ENCODE measurements around the gene CFAP57. TPM values are rescaled to one million over a fixed set of nuclear protein-coding genes. Genes with fewer than 3 reads are reported as not detected.

Gene CFAP57
- total and polyA plus RNA-seq, 8 donors, result 0.73 to 5.8 (median 3.5) TPM

DNA sequence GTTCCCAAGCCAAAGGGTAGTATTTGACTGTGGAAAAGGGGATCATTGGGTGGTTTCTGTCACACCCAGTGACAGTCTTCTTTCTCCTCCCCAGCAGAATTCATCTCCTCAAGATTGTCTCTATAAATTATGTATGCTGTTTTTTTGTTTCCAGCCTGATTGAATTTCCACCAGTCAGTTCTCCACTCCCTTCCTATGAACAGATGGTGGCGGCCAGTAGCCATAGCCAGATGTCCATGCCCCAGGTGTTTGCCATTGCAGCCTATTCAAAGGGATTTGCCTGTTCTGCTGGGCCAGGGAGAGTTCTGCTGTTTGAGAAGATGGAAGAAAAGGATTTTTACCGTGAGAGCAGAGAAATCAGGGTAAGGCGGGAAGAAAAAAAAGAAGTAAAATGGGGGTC, 12.9 kb downstream of the CFAP57 start:
- intact Hi-C loops (cut with DNase I), result no loop called here

DNA sequence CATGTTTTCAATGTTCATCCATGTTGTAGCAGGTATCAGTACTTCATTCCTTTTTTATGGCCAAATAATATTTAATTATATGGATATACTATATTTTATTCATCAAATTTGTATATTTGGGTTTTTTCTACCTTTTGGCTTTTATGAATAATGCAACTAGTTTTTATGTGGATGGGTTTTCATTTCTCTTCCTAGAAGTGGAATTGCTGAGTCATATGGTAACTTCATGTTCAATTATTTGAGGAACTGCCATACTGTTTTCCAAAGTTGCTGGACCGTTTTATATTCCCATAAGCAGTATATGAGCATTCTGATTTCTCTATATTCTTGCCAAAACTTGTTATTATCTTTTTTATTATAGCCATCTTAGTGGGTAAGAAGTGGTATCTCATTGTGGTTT, 16.0 kb downstream of the CFAP57 start:
- H3K4me3 ChIP-seq, result no peak overlapping the region
- no peaks in the 10 kb centered on the region for H3K27me3 ChIP-seq
- DNase-seq, result no peak
- intact Hi-C loops (cut with DNase I), result no loop called here
- peaks cover 0 to 13% of the 10 kb centered on the region in 2 donors for H3K9me3 ChIP-seq
- H3K36me3 ChIP-seq, result no peaks in the 10 kb centered on the region
- no peak overlapping the region for H3K27ac ChIP-seq
- no peak for ATAC-seq
- no peaks in the 10 kb centered on the region for H3K4me1 ChIP-seq
- TF ChIP-seq, protein P1, sequence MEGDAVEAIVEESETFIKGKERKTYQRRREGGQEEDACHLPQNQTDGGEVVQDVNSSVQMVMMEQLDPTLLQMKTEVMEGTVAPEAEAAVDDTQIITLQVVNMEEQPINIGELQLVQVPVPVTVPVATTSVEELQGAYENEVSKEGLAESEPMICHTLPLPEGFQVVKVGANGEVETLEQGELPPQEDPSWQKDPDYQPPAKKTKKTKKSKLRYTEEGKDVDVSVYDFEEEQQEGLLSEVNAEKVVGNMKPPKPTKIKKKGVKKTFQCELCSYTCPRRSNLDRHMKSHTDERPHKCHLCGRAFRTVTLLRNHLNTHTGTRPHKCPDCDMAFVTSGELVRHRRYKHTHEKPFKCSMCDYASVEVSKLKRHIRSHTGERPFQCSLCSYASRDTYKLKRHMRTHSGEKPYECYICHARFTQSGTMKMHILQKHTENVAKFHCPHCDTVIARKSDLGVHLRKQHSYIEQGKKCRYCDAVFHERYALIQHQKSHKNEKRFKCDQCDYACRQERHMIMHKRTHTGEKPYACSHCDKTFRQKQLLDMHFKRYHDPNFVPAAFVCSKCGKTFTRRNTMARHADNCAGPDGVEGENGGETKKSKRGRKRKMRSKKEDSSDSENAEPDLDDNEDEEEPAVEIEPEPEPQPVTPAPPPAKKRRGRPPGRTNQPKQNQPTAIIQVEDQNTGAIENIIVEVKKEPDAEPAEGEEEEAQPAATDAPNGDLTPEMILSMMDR (IDR thresholded peaks at IDR 0.05), result no peak

More for the DNA sequence above, 12.9 kb downstream of the CFAP57 start:
- Histone ChIP-seq H3K4me3 (no peak overlapping the region), H3K9me3 (peaks cover 0 to 3% of the 10 kb centered on the region in 2 donors), H3K4me1 (no peaks in the 10 kb centered on the region), H3K27me3 (no peaks in the 10 kb centered on the region), H3K36me3 (no peaks in the 10 kb centered on the region), H3K27ac (no peak overlapping the region)
- DNase-seq (no peak), ATAC-seq (no peak)
- TF ChIP-seq, protein P1 (IDR thresholded peaks at IDR 0.05), result no peak

DNA sequence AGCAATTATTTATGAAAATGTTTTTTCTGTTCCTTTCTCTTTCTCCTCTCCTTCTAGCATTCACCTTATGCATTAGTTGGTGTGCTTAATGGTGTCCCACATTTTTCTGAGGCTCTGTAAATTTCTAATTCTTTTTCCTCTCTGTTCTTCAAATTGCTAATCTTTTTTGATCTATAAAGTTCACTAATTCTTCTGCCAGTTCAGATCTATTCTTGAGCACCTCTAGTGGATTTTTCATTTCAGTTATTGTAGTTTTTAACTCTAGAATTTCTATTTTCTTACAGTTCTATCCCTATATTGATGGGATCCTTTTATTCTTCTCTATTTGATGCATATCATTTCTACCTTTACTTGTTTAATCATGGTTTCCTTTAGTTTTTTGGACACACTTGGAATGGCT, 22.4 kb downstream of the CFAP57 start:
- H3K36me3 ChIP-seq, result no peaks in the 10 kb centered on the region
- H3K9me3 ChIP-seq, result peaks cover 0 to 16% of the 10 kb centered on the region in 2 donors
- no peaks in the 10 kb centered on the region for H3K4me1 ChIP-seq
- no peaks in the 10 kb centered on the region for H3K27me3 ChIP-seq
- DNase-seq (no peak), ATAC-seq (no peak)
- H3K4me3 ChIP-seq, result no peak overlapping the region
- TF ChIP-seq, protein P1 (IDR thresholded peaks at IDR 0.05), result no peak
- intact Hi-C loops (cut with DNase I), result no loop called here
- no peak overlapping the region for H3K27ac ChIP-seq

DNA sequence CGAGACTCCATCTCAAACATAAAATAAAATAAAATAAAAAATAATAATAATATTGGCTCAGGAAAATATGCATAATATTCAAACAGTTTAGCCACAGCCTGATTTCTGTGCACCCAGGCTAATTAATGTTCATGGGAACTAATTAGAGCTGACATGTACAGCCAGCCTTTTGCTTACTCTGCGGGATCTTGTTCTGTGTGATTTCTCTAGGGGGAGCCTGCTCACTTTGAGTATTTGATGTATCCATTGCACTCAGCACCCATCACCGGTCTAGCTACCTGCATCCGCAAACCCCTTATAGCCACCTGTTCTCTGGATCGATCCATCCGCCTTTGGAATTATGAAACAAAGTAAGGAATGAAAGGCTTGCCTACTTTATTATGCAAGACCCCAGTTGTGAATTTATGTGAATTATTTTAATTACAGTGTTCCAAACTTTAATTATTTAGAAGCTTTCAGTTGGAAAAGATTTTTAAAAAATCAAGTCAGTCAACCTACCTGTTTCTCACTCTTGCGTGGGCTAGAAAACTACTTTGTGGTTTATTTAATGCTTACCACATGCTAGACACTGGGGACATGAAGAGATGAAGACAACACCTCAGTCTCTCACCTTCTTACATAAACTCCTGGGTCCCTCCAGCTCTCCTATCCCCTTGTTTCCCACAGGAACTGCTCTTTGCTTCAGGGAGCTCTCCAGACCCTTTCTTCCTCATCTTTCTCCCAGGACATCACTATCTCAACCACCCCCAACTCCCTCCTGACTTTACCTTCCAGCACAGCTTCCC, 25.4 kb downstream of the CFAP57 start:
- TF ChIP-seq, protein P1 (IDR thresholded peaks at IDR 0.05), result no peak
- DNase-seq, result no peak
- peaks cover 0 to 3% of the 10 kb centered on the region in 2 donors for H3K9me3 ChIP-seq
- no peak overlapping the region for H3K4me3 ChIP-seq
- H3K36me3 ChIP-seq, result no peaks in the 10 kb centered on the region
- no peaks in the 10 kb centered on the region for H3K4me1 ChIP-seq
- H3K27ac ChIP-seq, result no peak overlapping the region
- no peaks in the 10 kb centered on the region for H3K27me3 ChIP-seq
- no peak for ATAC-seq
- intact Hi-C loops (cut with DNase I), result no loop called here

DNA sequence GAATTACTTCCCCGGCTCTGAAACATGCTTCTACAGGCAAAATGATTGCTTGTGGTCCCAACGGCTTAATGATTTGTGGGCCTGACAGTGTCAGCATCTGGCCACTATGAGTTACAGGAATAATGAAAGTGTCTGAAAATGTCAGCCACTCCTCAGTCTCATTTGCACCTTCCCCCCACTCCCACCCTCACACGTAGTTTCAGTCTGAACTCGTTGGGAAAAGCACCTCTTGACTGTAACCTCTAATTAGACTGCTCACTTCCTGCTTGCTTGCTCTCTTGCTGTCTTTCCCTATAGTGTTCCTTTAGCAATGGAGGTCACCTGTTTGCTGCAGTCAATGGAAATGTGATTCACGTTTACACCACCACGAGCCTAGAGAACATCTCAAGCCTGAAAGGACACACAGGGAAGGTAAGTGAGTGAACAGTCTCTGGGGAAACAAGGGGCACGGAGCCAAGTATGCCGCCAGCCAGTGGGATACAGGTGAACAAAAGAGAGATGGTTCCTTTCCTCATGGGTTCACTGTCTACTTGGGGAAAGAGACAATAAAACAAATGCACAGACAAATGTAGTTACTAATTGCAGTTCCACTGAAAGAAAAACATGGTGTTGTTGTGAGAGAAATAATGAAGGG, 27.1 kb downstream of the CFAP57 start:
- ATAC-seq (peak; percentile 71), DNase-seq (peak in 1 of 4 donors; percentile 21)
- H3K4me3 ChIP-seq, result no peak overlapping the region
- H3K4me1 ChIP-seq, result no peaks in the 10 kb centered on the region
- H3K27ac ChIP-seq, result no peak overlapping the region
- H3K9me3 ChIP-seq, result peaks cover 0 to 3% of the 10 kb centered on the region in 2 donors
- no peaks in the 10 kb centered on the region for H3K27me3 ChIP-seq
- H3K36me3 ChIP-seq, result no peaks in the 10 kb centered on the region
- intact Hi-C loops (cut with DNase I), result no loop called here
- TF ChIP-seq, protein P1 (IDR thresholded peaks at IDR 0.05), result no peak
